HG03139 (cell line): ENCODE results near the gene NR4A1.

Experiments
- ATAC-seq: cut with Tn5 transposase; IDR thresholded peaks from one replicate; pipeline ENCODE4 v1.9.1; 2021; ENCODE audit not compliant: unreplicated experiment

The NR4A1 gene

GRCh38 chr12:52018433-52019112 lies 32.7 kb upstream of the NR4A1 start:
- no peak for ATAC-seq

DNA sequence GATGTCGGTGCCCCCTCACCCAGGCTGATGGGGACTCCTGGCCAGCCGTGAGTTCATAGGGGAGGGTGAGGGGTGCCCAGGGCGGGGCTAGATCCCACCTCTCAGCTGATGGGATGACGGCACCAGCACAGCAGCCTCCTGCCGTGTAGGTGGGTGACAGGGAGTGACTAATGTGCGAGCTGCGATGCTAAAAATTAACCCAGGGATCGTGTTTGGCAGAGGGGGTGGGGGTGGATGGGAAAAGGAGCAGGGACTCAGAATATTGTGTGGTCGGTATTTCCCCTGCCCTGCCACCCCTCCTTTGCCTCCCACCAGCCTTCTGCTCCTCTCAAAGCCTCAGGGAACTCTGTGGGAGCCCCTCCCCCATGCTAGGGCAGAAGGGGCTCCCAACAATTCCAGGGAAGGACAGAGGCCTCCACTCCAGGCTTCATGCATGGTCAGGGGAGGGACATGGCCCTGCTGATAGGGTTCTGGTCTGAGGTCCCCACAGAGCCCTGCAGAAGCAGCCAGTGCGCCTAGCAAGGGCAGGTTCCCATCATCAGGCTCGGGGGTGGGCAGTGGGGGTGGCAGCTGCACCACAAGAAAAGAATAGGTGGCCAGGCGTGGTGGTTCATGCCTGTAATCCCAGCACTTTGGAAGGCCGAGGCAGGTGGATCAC lies 32.0 kb upstream of the NR4A1 start:
- no peak for ATAC-seq

DNA sequence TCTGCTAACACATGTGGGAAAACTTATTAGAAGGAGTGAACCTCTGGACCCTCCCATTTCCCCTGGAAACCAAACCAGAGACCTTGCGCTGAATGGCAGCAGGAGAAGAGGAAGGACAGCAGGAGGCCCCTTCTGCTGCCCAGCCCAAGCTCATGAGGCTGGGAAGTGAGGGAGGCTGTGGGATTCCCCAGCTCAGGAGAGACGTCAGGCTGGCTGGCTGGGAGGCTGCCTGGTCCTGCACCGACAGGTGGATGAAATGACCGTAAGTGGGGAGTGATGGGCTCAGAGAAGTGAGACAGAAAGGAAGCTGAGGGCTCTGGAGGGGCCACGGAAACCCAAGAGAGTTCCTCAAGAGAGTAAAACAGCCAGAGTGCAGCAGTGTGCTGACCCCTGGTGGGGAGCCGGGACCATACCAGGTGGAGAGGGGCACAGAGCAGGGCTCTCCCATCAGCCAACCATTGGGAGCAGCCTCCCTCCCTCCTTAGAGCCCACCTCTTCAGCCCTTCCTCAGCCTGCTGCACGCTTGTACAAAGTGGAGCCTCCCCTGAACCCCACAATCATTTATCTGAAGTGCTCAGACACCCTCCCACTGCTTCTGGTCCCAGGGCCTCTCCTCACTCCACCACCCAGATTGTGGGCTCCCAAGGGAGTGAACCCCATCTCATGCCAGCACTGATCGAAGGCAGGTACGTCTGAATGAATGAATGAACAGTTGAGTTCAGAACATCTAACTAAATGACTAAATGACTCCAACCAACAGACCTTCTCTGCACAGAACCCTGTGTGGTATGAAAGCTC lies 30.5 kb upstream of the NR4A1 start:
- no peak for ATAC-seq

GRCh38 chr12:52022841-52023181 lies 28.4 kb upstream of the NR4A1 start:
- ATAC-seq: no peak

- ATAC-seq: no peak
Observed at GRCh38 chr12:52023182-52023975, 27.9 kb upstream of the NR4A1 start.

GRCh38 chr12:52023976-52024688 lies 27.1 kb upstream of the NR4A1 start:
- no peak for ATAC-seq

DNA sequence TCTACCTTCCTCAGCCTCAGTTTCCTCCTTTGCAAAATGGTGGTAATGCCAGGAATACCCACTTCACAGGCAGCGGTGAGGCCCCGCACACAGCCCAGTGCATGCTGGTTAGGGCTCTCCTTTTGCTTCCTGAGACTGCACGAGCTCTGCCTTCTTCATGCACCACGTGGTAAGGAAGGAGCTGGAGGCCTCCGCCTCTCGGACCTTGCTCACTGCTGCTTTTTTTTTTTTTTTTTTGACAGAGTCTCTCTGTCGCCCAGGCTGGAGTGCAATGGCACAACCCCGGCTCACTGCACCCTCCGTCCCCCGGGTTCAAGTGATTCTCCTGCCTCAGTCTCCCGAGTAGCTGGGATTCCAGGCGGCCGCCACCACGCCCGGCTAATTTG lies 26.4 kb upstream of the NR4A1 start:
- no peak for ATAC-seq

DNA sequence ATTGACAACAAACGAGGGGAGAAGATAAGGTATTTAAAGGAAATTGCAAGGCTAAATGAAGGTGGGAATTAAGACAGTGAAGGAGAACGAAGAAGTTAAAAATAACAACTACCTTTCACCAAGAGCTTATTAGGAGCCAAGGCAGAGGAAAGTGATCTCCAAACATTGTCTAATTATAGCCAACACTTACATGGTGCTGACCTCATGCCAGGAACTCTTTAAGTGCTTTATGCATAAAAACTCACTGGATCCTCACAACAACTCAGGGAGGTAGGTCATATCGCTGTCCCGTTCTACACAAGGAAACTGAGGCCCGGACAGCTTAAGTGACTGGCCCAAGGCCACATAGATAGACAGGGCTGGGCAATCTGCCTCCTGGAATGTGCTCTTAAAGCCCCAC lies 25.0 kb upstream of the NR4A1 start:
- no peak for ATAC-seq

DNA sequence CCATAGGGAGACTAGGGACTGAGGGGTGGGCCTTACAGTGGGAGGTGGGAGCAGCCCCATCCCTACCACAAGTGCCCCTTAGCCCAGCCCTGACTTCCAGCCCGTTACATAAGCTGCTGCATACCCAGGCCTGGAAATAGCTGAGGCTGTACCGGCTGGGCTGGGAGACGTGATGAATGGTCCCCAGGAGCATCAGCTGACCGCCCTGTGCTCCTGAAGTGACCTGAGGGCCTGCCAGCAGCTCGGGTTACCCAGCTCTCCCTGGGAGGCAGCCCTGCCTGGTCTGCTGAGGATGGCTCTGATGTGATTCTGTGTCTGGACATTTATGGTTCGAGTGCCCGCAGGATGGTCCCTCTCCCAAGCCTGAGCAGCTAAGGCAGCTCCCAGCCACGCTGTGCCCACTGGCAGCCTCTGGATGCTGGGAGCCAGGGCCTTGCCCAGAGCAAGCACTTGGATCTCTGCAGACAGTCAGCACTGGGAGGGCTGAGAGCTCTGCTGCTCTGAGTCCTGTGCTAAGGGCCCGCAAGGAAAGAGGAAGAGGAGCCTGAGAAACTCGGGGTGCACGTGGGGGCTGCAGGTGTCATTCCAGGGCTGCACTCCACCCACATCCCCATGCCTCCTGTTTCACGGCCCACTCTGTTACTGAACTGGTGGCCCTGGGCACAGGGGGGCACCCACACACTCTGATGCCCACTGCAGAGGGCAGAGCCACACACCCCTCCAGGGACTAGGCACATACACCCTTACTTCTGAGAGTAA lies 24.0 kb upstream of the NR4A1 start:
- ATAC-seq: no peak

GRCh38 chr12:52029685-52030084 lies 21.6 kb upstream of the NR4A1 start:
- no peak for ATAC-seq

- ATAC-seq: no peak
Observed at GRCh38 chr12:52032446-52032803, 18.8 kb upstream of the NR4A1 start.

GRCh38 chr12:52032804-52033445 lies 18.3 kb upstream of the NR4A1 start:
- peak; percentile 84 for ATAC-seq

DNA sequence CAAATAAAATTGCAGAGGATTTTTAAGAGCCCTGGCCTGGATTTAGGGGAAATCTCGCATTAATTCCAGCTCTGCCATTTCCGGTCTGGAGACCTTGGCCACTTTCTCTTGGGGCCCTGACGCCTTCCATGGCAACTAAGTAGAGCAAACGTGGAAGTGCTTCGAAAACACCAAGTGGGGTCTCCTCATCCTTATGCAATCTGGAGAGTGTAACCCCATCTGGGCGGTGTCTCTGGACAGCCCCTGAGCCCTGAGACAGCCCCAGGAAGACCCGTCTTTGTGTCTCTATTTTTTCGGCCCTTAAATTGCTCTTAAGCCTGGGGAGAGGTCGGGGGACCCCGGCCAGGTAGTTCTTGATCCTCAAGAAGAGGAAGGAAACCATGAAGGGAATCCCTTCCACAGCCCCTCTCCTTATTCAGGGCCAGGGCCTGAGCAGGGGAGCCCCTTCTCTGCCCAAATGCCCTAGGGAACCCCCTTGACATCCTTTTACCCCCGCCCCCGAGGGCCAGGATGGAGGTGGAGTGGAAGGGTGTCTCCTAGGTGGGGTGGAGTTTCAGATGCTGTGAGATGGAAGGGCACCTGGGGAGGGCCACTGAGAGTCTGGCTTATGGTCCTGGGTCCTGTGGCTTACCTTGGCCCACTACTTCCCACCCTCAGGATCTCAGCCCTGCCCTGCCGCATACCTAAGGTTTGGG lies 17.6 kb upstream of the NR4A1 start:
- ATAC-seq: no peak

GRCh38 chr12:52035190-52035589 lies 16.1 kb upstream of the NR4A1 start:
- ATAC-seq: no peak

DNA sequence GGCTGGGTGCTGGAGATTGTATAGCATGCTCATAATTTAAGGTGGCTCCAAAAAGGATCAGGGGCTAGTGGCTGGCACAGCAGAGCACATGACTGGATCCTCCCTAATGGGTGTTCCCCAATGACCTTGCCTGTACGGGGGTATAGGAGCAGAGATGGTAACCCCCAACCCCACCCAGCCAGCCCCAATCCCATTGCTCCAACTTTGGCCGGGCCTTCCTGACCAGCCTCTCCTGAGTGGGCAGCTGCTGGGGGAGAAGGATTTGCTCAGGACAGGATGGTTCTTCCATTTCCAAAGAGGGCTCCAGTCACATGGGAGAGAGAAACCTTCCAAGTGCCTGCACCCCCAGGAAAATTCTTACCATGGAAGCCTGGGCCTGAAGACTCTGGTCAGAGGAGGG lies 15.3 kb upstream of the NR4A1 start:
- no peak for ATAC-seq

GRCh38 chr12:52036587-52037171 lies 14.6 kb upstream of the NR4A1 start:
- ATAC-seq: peak; percentile 35

DNA sequence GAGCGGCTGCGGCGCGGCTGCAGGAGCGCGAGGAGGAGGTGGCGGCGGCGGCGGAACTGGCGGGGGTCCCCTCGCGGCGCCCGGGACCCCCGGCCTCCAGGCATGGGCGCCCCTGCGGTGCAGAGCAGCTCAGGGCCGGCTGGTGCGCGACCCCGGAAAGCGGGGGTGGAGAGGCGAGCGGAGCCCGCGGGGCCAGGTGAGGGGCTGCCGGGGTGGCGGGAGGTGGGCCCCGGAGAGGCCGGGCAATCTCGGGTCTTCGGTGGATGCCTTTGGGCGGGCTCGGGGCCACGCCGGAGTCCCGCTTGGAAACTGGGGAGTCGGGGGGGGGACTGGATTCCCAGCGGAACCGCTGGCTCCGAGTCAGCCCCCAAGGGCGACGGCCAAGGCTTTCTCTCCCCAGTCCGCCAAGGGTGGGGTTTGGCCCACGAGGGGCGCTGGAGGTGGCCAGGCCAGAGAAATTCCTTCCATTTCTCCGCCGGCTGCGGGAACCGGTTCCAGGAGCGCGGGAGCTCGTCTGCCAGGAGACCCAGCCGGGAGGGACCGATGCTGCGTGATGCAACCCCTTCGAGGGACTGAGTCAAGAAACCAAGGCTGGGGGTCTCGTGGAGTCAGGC lies 13.9 kb upstream of the NR4A1 start:
- ATAC-seq: no peak

GRCh38 chr12:52038447-52038846 lies 12.8 kb upstream of the NR4A1 start:
- no peak for ATAC-seq
